ENCODE measurements around the gene RPL10A.

RPL10A gene

DNA sequence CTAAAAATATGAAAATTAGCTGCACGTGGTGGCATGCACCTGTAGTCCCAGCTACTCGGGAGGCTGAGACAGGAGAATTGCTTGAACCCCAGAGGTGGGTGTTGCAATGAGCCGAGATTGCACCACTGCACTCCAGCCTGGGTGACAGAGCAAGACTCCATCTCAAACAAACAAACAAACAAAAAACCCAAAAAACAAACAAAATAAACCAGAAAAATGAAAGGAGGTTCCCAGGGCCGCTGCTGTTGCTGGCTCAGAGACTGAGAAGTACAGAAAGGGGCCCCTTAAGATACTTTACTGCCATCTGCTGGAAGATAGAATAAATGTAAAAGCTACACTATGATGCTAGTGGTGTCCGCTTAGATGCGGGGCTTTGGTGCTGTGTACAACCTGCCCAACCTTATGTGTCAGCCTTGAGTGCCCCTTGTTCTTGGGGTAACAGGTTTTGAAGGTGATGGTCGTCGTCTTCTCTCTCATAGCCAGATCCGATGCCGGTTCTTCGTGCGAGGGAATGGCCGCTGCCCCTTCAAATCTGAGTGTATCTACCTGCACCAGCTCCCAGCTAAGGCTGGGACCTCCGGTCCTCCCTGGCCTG lies 18.8 kb upstream of the RPL10A start:
- DNase-seq (ENCODE audit: low spot score), result peak; percentile 90

DNA sequence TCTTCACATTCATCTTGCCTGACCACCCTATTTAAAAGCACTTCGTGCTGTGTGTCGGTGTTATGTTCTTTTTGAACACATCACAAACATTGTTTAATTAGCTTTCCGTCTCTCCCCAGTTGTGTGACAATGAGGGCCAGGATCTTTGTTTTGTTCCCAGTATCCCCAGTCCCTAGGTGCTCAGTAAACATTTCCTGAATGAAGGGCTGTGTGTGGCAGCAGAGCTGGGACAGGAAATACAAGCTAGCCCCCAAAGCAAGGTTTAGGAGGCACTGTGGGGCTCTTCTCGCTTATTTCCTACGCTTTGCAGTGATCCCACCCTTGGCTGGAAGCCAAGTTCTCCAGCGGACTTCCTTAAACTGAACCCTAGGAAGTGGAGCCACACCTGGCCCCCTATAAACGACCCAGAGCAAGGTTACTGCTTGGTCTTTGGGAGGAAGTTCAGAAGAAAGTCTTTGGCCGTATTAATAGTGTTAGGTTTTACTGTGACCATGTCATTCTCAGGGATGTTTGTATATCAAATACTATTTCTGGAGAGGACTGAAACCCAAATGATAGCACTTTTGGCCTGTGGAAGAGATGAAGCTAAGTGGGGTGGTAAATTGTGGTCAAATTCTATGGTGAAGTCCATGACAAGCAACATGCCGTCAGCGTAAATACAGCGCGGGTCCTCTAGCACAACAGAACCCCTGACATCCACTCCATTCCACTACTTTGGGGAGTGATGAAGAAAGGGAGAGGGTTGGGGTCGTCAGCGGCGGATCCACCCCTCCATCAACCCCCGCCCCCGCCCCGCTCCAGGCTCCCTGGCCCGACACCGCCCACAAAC lies 16.6 kb upstream of the RPL10A start:
- DNase-seq (ENCODE audit: low spot score), result no peak

DNA sequence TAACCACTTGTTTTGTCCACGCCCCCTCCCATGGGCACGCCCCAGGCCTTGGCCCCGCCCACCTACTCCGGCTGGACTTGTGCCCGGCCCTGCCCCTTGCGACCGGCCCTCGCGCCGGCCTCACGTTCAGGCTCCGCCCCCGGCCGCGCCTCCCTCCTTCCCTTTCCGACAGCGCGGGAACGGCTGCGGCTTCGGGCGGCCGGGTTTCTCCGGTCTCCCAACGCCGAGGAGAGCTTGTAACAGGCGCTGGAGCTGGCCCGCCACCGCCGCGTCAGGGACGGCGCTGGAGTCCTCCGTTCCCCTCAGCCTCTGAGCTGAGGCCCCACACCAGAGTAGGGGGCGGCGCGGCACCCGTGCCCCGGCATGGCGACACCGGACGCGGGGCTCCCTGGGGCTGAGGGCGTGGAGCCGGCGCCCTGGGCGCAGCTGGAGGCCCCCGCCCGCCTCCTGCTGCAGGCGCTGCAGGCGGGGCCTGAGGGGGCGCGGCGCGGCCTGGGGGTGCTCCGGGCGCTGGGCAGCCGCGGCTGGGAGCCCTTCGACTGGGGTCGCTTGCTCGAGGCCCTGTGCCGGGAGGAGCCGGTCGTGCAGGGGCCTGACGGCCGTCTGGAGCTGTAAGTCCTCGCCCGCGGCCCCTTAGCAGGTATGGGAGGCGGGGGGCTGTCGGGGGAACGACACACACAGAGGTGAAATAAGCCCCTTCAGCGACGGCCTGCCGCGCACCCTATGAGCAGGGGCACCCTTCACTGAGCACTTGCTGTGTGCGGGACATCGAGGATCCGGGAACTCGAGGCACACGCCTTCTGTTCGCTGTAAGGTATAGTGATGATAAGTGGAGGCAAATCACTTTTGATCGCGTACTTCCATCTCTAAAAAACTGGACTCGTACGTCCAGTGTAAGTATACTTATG lies 15.8 kb upstream of the RPL10A start, which contains the start of gene FANCE:
Gene FANCE, plus strand, starts transcription at position 156 of the 908 bp plus-strand sequence. Its CDS starts 208 bp downstream, at position 364.
- peak; percentile 98 for DNase-seq (ENCODE audit: low spot score)

DNA sequence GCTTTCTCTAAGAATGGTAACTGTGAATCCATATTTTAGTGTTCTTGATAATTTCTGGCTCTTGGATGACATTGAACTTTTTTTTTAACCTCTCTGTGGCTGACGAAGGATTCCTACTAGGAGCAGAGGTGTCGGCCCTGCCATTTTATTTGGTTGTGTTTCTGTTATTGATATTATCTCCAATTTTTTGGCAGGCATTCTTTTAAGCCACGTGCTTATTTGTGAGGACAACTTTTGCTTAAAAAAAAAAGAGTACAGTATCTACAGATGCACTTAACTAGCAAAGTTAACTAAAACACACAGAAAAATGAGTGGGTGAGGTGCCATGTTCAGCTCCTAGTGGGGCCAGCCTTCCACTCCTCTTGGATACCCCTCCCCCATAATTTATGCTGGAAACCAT lies 15.0 kb upstream of the RPL10A start:
- no peak for DNase-seq (ENCODE audit: low spot score)

DNA sequence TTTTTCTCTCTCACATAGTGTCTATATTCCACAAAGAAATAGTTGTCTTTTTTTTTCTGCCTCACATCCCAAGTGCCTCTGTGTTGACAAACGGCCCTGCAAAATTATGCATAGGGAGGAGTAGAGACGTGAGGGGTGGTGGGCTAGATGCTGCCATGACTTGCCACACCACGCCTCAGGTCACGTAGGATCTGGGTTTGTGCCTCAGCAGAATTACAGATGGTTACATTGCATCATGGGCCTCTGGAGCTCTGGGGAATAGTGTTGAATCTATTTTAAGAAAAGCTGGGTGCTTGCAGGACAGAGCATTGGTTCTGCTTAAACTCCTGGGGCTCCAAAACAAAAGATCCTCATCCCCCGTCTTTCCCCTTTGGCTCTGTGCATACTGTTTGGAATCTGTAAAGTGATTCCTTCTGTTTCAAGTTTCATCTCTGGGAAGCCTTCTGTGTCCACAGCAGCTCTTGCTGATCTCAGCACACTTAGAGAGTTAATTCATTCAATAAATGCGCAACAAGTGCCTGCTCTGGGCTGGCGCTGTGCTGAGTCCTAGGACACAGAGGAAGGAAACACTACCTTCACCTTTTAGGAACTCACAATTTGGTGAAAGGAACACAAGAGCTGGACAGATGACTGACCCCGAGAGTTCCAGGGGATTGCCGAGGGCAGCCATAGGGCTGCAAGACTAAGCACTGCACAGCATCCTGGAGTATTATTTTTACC lies 13.7 kb upstream of the RPL10A start:
- DNase-seq (ENCODE audit: low spot score), result peak; percentile 41

DNA sequence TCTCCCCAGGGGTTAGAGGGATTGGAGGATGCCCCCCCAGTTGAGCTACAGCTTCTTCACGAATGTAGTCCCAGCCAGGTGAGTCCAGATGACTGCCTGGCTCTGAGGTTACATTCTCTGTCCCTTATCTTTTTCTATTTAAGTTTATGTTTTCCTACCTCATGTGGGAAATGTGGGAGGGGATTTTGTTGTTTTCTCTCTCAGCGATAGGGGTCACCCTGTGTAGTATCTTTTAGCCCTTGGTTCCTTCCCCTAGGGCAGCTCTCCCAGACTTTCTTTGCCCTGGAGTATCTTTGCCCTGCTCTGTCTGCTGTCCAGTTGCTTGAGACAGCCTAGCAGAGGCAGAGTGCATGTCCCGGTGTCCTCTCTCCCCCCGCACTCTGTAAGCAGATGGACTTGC lies 10.3 kb upstream of the RPL10A start:
- no peak for DNase-seq (ENCODE audit: low spot score)

DNA sequence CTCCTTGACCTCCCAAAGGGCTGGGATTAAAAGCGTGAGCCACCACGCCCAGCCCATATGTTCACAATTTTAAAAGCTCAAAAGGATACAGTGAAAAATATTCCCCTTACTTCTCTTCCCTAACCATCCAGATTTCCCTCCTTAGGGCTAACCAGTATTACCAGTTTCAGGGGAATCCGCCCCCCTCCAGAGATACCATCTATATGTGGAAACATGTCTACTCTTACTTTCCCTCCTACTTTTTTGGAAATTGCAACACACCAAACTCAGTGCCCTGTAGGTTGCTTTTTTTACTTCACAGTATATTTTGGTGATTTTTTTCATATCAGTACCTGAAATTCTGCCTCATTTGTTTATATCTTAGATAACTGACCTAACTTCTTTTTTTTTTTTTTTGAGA lies 6.9 kb upstream of the RPL10A start:
- DNase-seq (ENCODE audit: low spot score), result no peak

DNA sequence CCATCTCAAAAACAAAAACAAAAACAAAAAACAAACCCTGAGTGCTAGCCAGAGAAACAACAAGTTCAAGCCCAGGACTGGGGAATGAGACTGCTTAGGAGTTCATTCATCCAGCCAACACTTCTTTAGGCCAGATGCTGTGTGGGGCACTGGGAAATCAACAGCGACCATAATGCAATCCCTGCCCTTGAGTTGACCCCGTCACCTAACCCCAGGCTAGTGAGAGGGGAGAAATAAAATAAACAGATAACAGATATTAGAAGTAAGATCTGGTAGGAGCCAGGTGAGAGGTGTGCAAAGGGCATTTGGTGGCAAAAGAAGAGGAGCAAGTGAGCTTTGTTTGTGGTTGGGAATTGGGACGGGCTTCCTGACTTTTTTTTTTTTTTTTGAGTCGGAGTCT lies 4.9 kb upstream of the RPL10A start:
- DNase-seq (ENCODE audit: low spot score), result no peak

DNA sequence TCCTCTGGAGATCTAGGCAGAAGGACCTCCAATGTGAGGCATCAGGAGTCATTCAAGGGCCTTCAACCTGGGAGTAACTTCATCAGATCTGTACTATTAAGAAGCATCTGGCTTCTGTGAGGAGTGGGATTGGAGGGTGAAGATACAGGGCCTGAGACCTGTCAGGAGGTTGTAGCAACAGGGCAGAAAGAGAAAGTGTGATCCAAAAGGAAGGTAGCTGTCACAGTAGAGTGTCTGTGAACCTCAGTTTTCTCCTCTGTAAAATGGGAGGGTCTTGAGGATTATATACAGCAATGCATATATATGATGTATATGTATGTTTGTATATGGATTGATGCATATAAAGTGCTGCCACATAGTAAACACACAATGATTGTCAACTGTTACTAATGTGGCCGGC lies 2.6 kb upstream of the RPL10A start:
- no peak for DNase-seq (ENCODE audit: low spot score)

DNA sequence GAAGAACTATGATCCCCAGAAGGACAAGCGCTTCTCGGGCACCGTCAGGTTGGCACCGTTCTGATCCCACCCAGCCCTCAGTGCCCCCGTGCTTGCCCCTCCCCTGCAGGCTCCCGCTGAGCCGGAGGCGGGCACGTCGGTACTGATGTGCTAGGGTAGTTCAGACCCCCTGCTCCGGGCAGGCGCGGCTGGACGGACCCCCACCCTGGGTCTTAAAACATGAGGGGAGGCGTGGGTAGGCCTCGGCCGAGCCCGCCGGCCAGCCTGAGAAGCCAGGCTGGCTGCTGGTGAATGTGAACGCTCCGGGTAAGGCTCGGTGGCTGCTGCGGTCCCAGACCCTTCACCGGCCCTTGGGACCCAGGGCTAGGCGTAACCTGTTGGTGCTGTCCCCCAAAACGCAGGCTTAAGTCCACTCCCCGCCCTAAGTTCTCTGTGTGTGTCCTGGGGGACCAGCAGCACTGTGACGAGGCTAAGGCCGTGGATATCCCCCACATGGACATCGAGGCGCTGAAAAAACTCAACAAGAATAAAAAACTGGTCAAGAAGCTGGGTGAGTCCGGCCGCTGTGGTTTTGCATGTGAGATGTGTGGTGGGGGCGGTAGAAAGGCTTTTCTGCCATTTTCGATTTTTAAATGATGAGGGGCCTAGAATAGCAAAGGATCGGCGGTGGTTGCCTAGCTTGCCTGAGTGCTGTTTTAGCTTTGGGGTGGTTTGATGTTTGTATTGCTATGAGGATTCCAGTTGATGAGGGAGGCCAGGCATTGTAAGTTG lies 964 bp downstream of the RPL10A start:
- DNase-seq (ENCODE audit: low spot score), result no peak

DNA sequence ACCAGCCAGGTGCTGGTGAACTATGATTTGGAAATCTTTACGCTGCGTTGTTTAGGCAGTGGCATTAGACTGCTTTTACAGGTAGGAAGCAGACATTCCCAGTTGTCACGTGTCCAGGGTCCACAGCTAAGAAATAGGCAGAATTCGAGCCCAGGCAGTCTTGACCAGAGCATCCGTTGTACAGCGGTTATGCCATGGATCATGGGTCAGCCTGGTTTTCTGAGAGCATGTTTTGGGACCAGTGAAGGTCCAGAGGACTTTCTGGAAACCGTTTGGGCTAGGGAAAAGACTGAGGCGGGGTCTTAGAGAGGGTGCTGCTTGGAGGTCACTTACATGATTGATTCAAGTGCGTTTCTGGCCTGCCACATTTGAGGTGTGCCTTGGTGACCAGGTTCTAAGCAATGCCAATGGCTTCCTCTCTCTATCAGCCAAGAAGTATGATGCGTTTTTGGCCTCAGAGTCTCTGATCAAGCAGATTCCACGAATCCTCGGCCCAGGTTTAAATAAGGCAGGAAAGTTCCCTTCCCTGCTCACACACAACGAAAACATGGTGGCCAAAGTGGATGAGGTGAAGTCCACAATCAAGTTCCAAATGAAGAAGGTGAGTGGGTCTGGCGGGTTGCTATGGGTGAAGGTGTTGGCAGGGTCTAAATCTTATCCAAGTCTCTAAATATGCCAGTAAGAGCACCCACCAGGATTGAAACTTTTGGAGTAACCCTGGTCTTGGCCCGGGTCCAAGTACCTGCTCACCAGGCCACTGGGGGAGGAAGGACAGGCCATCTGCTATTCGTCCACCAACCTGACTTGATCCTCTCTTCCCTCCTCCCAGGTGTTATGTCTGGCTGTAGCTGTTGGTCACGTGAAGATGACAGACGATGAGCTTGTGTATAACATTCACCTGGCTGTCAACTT lies 1.8 kb downstream of the RPL10A start:
- no peak for DNase-seq (ENCODE audit: low spot score)

DNA sequence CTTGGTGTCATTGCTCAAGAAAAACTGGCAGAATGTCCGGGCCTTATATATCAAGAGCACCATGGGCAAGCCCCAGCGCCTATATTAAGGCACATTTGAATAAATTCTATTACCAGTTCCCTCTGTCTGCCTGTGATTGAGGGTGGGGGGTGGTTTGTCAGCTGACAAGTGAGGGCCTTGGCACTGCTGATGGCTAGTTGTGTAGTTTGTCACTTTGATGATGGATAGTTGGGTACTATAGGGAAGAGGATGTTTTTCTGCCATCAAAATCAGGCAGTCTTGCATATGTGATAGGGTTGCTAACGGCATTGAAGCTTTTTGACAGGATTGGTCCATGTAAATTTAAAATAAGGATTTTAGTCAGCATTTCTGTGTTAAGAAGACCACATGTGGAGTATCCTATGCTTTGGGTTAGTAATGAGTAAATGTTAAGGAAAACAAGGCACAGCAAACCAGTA lies 2.5 kb downstream of the RPL10A start:
- no peak for DNase-seq (ENCODE audit: low spot score)

DNA sequence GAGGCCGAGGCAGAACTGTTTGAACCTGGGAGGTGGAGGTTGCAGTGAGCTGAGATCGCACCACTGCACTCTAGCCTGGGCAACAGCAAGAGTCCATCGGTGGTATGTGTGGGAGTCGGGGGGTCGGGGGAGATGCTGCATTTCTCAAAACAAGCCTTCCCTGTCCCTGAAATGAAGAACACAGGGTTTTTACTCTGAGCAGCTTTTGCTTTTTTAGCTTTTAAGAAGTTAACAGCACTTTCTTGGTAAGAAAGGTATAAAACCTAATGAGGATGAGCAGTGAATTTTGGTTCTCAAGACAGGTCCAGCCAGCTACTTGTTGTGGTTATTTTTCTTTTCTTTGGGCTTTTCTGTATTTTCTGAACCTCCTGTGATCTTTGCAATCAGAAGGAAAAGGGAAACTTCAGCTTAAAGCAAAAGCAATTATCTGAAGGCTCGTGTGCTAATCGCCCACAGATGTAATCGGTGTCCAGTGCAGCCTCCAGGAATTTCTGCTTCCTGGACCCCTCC lies 3.7 kb downstream of the RPL10A start:
- DNase-seq (ENCODE audit: low spot score), result no peak

DNA sequence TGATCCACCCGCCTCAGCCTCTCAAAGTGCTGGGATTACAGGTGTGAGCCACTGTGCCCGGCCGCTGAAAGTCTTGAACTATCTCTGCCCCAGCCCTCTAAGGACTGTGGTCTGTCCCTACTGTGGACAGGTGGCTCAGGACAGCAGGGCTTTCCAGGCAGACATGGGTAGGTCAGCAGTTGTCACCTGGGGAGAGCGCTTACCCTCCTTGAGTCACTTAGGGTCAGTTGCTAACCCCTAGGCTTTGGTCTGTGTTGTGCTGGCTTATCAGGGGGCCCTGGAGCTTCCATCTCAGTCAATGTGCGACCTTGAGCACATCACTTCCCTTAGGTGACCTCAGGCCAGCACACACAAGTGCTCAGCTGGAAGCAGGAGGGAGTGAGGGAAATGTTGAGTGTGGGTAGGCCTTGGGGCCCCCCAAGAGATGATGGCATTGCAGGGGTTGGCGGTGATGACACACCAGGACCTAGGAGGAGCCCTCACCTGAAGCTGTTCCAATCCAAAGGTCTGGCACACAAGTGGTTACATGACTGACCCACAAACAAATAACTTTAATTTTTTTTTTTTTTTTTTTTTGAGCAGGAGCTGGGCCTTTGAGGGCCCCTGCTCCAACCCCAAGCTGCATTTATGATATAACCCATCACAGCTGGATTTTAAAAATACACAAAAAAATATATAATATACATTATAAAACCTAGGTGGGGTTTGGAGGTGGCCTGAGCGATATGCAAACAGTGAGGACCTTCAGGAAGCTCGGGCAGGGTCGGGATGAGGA lies 5.1 kb downstream of the RPL10A start:
- no peak for DNase-seq (ENCODE audit: low spot score)

DNA sequence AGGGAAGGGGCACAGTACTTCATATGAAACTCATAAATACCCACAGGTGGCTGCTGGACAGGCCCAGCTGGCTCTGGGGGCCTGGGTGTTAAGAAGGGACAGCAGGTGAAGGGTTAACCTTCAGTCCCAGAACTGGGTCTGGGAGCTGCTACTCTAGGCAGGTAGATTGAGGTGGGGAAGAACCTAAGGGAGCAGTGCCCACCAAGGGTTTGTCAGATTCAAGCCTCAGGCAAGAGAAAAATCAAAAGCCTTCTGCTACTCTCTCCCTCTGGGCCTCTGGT lies 5.6 kb downstream of the RPL10A start:
- DNase-seq (ENCODE audit: low spot score), result no peak

DNA sequence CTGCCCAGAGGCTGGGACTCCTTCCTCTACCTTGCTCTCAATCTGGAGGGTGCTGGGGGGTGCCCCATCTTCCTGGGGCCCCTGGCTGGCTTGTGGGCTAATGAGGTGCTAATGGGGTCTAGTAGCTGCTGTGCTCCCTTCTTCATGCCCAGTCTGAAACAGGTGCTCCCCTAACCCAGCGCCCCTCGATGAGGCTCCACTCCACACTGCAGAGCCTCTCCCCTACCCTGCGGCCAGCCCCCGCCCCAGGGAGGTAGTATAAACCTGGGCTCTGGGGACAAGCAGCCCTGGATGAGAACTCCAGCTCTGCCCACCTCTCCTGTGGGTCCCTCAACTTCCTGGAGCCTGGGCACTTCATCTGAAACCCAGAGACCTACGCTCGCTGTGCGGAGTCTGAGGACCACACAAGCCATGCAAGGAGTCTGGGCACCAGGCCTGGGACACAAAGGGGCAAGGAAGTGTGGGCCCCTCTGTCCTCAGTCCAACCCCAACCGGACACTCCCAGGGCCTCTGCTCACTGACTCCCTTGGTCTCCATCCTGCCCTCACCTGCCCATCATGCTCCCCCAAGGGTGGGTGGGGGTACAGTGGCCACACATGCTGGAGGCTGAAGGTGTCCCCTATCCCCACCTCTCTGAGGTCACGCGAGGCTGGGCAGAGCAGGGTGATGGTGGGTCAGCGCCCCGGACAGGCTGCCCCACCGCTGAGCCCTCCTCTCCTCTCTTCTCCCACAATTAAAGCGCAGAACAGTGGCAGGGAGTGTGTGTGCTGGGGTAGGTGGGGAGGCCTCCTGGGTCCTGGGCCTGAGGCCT lies 6.1 kb downstream of the RPL10A start:
- no peak for DNase-seq (ENCODE audit: low spot score)

DNA sequence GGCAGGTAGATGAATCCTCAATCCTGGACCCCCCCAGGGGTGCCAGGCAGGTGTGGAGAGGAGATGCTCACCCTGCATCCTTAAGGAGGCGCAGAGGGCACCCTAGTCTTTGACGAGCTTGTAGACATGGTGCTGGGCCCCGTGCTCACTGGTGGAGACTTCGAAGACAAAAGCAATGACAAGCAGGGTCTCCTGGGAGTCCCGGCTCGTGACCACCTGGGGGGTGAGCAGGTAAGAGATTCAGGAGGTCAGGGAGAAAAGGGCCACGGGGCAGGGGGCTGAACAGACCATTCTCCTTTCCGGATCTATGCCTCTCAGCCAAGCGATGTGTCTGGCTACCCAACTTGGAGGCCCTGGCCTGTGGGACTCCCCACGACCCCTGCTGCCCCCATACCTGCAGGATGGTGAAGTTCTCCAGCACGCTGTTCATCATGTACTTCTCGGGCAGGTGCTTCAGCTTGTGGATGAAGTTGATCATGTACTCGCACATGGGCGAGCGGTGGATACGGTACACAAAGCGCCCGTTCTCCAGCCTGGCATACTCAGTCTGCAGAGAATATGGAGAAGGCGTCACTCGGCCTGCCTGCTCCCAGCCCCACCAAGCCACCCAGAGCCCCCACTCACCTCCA lies 6.9 kb downstream of the RPL10A start:
- DNase-seq (ENCODE audit: low spot score), result no peak

DNA sequence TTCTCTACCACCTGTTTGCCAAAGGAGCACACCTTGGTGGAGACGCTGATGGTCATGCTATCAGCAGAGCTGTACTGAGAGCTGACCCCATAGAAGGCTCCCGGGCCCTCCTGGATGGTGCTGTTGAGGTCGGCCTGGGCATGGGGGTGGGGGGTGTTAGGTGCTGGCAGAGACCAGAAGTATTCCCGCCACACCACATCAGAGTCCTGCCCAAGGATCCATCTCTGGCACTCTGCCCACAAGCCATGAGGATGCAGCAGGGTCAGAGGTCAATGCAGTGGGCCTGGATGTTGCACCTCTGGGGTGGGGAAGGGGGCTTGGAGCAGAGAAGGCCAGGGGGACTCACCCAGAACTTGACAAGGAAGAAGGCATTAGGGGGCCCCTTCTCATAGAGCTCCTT lies 7.4 kb downstream of the RPL10A start:
- DNase-seq (ENCODE audit: low spot score), result no peak

Data from GM03348 (cell line).